ENCODE data around the gene LRRC28.

GRCh38 chr15:99249270-99249841, 1.9 kb upstream of the LRRC28 start, which contains the start of gene TTC23:
- TF ChIP-seq RAD21 (IDR thresholded peaks at IDR 0.05; ENCODE audit: low read length) (no peak), CTCF (conservative IDR thresholded peaks at IDR 0.05; ENCODE audit: low read depth, low read length) (no peak), POLR2A (IDR thresholded peaks at IDR 0.05; ENCODE audit: low read depth, low read length) (no peak)
